Ascending aorta (tissue), 2 donors: Measurements from ENCODE around the gene AGAP5. TPM values are rescaled to one million over a fixed set of nuclear protein-coding genes. Genes with fewer than 3 reads are reported as not detected.

Source experiments
- DNase-seq, 2 donors: peaks; one replicate each; pipeline ENCODE4 v3.0.0-alpha.2; 2019; ENCODE audit warnings: low spot score in 2 of 2
- H3K27ac ChIP-seq, 2 donors: fragments of 200-600 bp; sonication (generic); one replicate each; pipeline ENCODE4 v1.5.1; 2016 to 2017; ENCODE audit warnings: mild to moderate bottlenecking in 1 of 2
- H3K27me3 ChIP-seq: fragments of 200-600 bp; sonication (generic); one replicate; pipeline ENCODE4 v1.5.1; 2017
- H3K36me3 ChIP-seq, 2 donors: fragments of 200-600 bp; sonication (generic); one replicate each; pipeline ENCODE4 v1.5.1; 2016
- H3K4me1 ChIP-seq, 2 donors: fragments of 200-600 bp; sonication (generic); one replicate each; pipeline ENCODE4 v1.5.1; 2016 to 2017; ENCODE audit warnings: mild to moderate bottlenecking in 1 of 2
- H3K4me3 ChIP-seq, 2 donors: fragments of 200-600 bp; sonication (generic); one replicate each; pipeline ENCODE4 v1.5.1; 2016 to 2017; ENCODE audit warnings: mild to moderate bottlenecking in 1 of 2
- H3K9me3 ChIP-seq, 2 donors: fragments of 200-600 bp; sonication (generic); one replicate each; pipeline ENCODE4 v1.5.1; 2016
- intact Hi-C: fragments of 100-400 bp; cut with DNase I; formaldehyde crosslinking; loops from one replicate; pipeline ENCODE4 v1.15.1; 2023
- total RNA-seq: library from RNA; depleted of rRNA; stranded (reverse); fragments of >200 nt; gene quantifications from one replicate; pipeline ENCODE4 v1.1.0, GENCODE V29; 2016
- TF ChIP-seq, protein P1 (sequence below), 3 experiments: fragments of 200-600 bp in 2 of 3; fragments of 450-650 bp in 1 of 3; sonication (generic) in 2 of 3; IDR thresholded peaks; one replicate each; pipeline ENCODE4 v1.5.1; 2016 to 2019; ENCODE audit warnings: antibody characterized with exemption in 3 of 3, mild to moderate bottlenecking in 1 of 3, moderate library complexity in 1 of 3

Gene AGAP5
- total RNA-seq, 1 donor from 2014 or later, result 0.32 TPM

DNA sequence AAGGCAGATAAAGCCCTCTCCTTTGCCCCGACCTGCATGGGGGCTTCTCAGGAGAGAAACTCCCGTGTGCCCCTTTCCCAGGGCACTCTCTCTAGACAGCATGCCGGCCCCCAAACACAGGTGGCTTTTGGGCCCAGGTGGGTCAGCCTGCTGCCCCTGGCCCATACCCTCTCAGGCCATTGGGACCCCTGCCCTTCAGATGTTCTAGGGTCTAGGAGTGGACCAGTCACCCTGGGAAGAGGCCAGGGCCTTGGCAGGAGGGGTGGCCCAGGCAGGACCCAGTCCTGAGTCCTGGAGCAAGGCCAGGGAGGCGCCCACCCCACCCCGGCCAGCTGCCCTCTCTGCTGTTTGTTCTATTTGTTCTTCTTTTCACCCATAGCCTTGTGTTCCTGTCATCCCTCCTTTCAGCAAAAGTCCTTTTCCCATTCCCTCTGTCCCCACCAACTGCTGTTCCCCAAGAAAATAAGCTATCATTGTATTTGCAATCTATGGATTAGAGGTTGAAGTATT, 36.9 kb upstream of the AGAP5 start:
- TF ChIP-seq, protein P1, sequence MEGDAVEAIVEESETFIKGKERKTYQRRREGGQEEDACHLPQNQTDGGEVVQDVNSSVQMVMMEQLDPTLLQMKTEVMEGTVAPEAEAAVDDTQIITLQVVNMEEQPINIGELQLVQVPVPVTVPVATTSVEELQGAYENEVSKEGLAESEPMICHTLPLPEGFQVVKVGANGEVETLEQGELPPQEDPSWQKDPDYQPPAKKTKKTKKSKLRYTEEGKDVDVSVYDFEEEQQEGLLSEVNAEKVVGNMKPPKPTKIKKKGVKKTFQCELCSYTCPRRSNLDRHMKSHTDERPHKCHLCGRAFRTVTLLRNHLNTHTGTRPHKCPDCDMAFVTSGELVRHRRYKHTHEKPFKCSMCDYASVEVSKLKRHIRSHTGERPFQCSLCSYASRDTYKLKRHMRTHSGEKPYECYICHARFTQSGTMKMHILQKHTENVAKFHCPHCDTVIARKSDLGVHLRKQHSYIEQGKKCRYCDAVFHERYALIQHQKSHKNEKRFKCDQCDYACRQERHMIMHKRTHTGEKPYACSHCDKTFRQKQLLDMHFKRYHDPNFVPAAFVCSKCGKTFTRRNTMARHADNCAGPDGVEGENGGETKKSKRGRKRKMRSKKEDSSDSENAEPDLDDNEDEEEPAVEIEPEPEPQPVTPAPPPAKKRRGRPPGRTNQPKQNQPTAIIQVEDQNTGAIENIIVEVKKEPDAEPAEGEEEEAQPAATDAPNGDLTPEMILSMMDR (IDR thresholded peaks at IDR 0.05), result no peak
- Histone ChIP-seq H3K36me3 (peaks cover 30 to 36% of the 10 kb centered on the region in 2 donors), H3K9me3 (no peaks in the 10 kb centered on the region), H3K27me3 (no peaks in the 10 kb centered on the region), H3K4me3 (no peak overlapping the region), H3K27ac (no peak overlapping the region), H3K4me1 (peaks cover 6 to 22% of the 10 kb centered on the region in 2 donors)
- intact Hi-C loops, result no loop called here
- no peak for DNase-seq

DNA sequence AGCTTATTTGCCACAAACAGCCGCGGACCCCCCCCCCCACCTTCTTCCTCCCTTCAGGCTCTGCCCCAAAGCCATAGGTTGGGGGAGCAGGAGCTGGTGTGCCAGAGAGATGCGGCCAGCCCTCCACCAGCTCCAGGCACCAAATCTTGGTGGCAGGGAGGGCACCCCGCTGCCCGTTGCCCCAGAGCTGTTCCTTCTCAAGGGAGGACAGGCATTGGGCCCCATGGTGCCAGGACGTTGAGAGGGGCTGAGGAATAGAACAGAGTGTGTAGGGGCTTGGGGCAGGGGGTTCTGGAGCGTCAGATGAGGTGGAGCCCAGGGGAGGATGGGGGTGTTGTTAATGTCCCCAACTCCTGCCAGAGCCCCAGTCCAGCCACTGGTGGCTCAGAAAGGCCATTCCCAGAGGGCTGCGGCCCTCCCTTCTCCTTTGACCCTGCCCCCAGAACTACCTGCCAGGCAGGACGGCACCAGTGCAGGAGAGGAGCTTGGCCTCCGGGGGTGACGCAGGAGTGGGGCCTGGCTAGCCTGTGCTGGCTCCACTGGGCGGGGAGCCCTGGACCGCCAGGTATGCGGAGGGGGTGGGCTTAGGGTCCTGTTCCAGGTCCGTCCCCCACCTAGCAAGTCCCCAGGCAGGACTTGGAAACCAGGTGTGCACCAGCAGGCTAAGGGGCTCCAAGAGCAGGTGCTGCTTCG, 36.3 kb upstream of the AGAP5 start:
- no peaks in the 10 kb centered on the region for H3K27me3 ChIP-seq
- intact Hi-C loops, result no loop called here
- H3K4me1 ChIP-seq, result peaks cover 6 to 27% of the 10 kb centered on the region in 2 donors
- TF ChIP-seq, protein P1 (IDR thresholded peaks at IDR 0.05), result no peak
- peak overlapping the region in 1 of 2 donors; percentile 8 for H3K4me3 ChIP-seq
- no peak for DNase-seq
- H3K36me3 ChIP-seq, result peaks cover 30 to 36% of the 10 kb centered on the region in 2 donors
- no peaks in the 10 kb centered on the region for H3K9me3 ChIP-seq
- H3K27ac ChIP-seq, result no peak overlapping the region

DNA sequence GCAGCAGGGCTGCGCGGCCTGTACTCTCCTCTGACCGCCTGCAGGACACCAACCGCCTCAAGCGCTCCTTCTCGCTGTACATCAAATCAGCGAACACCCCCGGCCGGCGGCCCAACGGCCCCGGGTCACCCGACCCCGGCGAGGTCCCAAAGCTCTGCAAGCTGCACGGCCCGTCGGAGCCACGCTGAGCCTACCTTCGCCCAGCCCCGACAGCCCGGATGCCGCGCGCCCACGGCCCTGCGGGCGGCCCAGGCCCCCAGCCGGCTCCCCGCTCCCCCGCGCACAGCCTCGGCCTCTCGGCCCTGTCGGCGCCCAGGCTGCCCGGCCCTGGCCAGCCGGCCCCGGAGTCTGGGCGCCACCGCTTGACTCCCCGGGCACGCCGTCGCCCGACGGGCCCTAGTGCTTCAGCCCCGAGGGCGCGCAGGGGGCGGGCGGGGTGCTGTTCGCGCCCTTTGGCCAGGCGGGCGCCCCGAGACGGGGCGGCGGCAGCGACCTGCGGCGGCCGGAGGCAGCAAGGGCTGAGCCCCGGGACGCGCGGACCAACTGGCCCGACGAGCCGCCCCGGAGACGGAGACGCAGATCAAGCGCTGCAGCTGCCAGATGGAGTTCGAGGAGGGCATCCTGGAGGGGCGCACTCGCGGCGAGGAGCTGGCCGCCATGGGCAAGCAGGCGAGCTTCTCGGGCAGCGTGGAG, 35.2 kb upstream of the AGAP5 start:
- DNase-seq, result no peak
- intact Hi-C loops, result no loop called here
- TF ChIP-seq, protein P1 (IDR thresholded peaks at IDR 0.05), result no peak
- Histone ChIP-seq H3K4me3 (peak overlapping the region in 1 of 2 donors; percentile 19), H3K27ac (no peak overlapping the region), H3K4me1 (peaks cover 8 to 30% of the 10 kb centered on the region in 2 donors), H3K9me3 (no peaks in the 10 kb centered on the region), H3K27me3 (no peaks in the 10 kb centered on the region), H3K36me3 (peaks cover 30 to 39% of the 10 kb centered on the region in 2 donors)

DNA sequence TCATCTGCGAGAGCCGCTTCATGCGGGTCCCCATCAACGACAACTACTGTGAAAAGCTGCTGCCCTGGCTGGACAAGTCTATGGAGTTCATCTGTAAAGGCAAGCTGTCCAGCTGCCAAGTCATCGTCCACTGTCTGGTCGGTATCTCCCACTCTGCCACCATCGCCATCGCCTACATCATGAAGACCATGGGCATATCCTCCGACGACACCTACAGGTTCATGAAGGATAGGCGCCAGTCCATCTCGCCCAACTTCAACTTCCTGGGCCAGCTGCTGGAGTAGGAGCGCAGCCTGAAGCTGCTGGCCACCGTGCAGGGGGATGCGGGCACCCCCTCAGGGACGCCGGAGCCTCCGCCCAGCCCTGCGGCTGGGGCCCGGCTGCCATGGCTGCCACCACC, 34.5 kb upstream of the AGAP5 start:
- intact Hi-C loops, result no loop called here
- no peak overlapping the region for H3K4me3 ChIP-seq
- peaks cover 8 to 30% of the 10 kb centered on the region in 2 donors for H3K4me1 ChIP-seq
- H3K9me3 ChIP-seq, result no peaks in the 10 kb centered on the region
- H3K36me3 ChIP-seq, result peaks cover 27 to 39% of the 10 kb centered on the region in 2 donors
- H3K27me3 ChIP-seq, result no peaks in the 10 kb centered on the region
- DNase-seq, result no peak
- no peak overlapping the region for H3K27ac ChIP-seq
- TF ChIP-seq, protein P1 (IDR thresholded peaks at IDR 0.05), result no peak

DNA sequence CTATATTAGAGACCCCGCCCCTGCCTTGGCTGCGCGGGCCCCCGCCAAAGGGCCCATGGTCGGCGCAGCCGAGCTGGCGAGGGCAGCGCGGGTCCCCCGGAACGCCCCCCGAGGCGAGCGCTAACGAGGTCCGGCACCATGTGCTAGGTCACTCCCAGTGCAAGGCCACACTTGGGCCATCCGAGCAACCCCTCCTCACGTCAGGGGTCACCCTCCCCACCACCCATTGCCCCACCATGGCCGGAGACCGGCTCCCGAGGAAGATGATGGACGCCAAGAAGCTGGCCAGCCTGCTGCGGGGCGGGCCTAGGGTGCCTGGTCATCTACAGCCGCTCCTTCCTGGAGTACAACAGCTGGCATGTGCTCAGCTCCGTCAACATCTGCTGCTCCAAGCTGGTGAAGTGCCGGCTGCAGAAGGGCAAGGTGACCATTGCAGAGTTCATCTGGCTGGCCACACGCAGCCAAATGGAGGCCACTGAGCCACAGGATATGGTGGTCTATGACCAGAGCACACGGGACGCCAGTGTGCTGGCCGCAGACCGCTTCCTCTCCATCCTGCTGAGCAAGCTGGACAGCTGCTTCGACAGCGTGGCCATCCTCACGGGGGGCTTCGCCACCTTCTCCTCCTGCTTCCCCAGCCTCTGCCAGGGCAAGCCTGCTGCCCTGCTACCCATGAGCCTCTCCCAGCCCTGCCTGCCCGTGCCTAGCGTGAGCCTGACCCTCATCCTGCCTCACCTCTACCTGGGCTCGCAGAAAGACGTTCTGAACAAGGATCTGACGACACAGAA, 33.9 kb upstream of the AGAP5 start:
- Histone ChIP-seq H3K36me3 (peaks cover 30 to 40% of the 10 kb centered on the region in 2 donors), H3K9me3 (no peaks in the 10 kb centered on the region), H3K27ac (no peak overlapping the region), H3K4me1 (peaks cover 8 to 30% of the 10 kb centered on the region in 2 donors), H3K27me3 (no peaks in the 10 kb centered on the region), H3K4me3 (peak overlapping the region; percentile 61 to 80)
- TF ChIP-seq, protein P1 (IDR thresholded peaks at IDR 0.05), result no peak
- intact Hi-C loops, result no loop called here
- no peak for DNase-seq
